SK-N-SH (cell line): ENCODE data around the gene SGCE. TPM values are rescaled to one million over a fixed set of nuclear protein-coding genes. Genes with fewer than 3 reads are reported as not detected.

Source experiments
- CTCF ChIA-PET: fragments of 300-600, 350-600 bp; formaldehyde crosslinking; extraction: SDS; loops from one replicate; lab custom pipeline; 2021; lab: Yijun Ruan, JAX
- POLR2A ChIA-PET: fragments of 350-600 bp; sonication (Branson Sonifier 250); formaldehyde crosslinking; extraction: SDS; loops from one replicate; lab custom pipeline; 2020; ENCODE audit warnings: antibody characterized with exemption, inconsistent platforms; lab: Yijun Ruan, JAX
- DNase-seq: peaks from one replicate; pipeline ENCODE4 v3.0.0; 2012
- H2AFZ ChIP-seq: fragments of 200-600 bp; sonication (generic); 2 replicates; pipeline ENCODE4 v1.8.1; 2016; ENCODE audit warnings: antibody characterized with exemption, mild to moderate bottlenecking, low read depth
- H3F3A ChIP-seq: fragments of 200-600 bp; sonication (generic); replicated peaks from 2 replicates; pipeline ENCODE3; 2016; ENCODE audit warnings: antibody characterized with exemption, mild to moderate bottlenecking; ENCODE audit not compliant: insufficient read depth
- H3K27ac ChIP-seq, 2 experiments: fragments of 200-500 bp in 1 of 2; fragments of 200-600 bp in 1 of 2; sonication (Bioruptor generic) in 1 of 2; sonication (generic), shearing (Covaris generic) in 1 of 2; 2 replicates each; pipeline versions ENCODE4 v1.5.1 to v1.6.1; 2014 to 2016; ENCODE audit warnings: low read depth in 2 of 2, inconsistent platforms in 1 of 2, low read length in 1 of 2, mild to moderate bottlenecking in 1 of 2, mixed read lengths in 1 of 2
- H3K27me3 ChIP-seq: fragments of 200-600 bp; sonication (generic), shearing (Covaris generic); 2 replicates; pipeline ENCODE4 v1.6.1; 2016; ENCODE audit warnings: mixed run types; ENCODE audit not compliant: insufficient read depth
- H3K36me3 ChIP-seq, 2 experiments: fragments of 200-500 bp in 1 of 2; fragments of 200-600 bp in 1 of 2; sonication (Bioruptor generic) in 1 of 2; sonication (generic) in 1 of 2; replicated peaks in 1 of 2; 2 replicates each; pipeline versions ENCODE3 to v1.5.1; 2014 to 2016; ENCODE audit warnings: low read length in 1 of 2, mild to moderate bottlenecking in 1 of 2; ENCODE audit not compliant: insufficient read depth in 2 of 2, control insufficient read depth in 1 of 2
- H3K4me1 ChIP-seq, 2 experiments: fragments of 200-500 bp in 1 of 2; fragments of 200-600 bp in 1 of 2; sonication (Bioruptor generic) in 1 of 2; sonication (generic), shearing (Covaris generic) in 1 of 2; 2 replicates each; pipeline versions ENCODE4 v1.5.1 to v1.6.1; 2014 to 2016; ENCODE audit warnings: low read depth in 1 of 2, low read length in 1 of 2, mixed run types in 1 of 2; ENCODE audit not compliant: insufficient read depth in 2 of 2, control insufficient read depth in 1 of 2
- H3K4me2 ChIP-seq: fragments of 200-600 bp; sonication (generic), shearing (Covaris generic); 2 replicates; pipeline ENCODE4 v1.6.1; 2017; ENCODE audit warnings: mixed run types
- H3K4me3 ChIP-seq, 2 experiments: fragments of 200-500 bp in 1 of 2; fragments of 200-600 bp in 1 of 2; sonication (Bioruptor generic) in 1 of 2; sonication (generic), shearing (Covaris generic) in 1 of 2; 2 replicates each; pipeline versions ENCODE4 v1.5.1 to v1.8.1; 2014 to 2016; ENCODE audit warnings: low read depth in 2 of 2, inconsistent platforms in 1 of 2, low read length in 1 of 2, mild to moderate bottlenecking in 1 of 2, mixed read lengths in 1 of 2, moderate library complexity in 1 of 2
- H3K79me2 ChIP-seq: fragments of 200-600 bp; sonication (generic); 2 replicates; pipeline ENCODE4 v1.8.1; 2017; ENCODE audit warnings: mild to moderate bottlenecking; ENCODE audit not compliant: insufficient read depth
- H3K9ac ChIP-seq: fragments of 200-600 bp; sonication (generic); 2 replicates; pipeline ENCODE4 v1.6.1; 2017; ENCODE audit warnings: mixed run types
- H3K9me2 ChIP-seq: fragments of 200-600 bp; sonication (generic); 2 replicates; pipeline ENCODE4 v1.6.1; 2017; ENCODE audit warnings: mixed run types
- H3K9me3 ChIP-seq: fragments of 200-600 bp; sonication (generic); 2 replicates; pipeline ENCODE4 v1.6.1; 2017; ENCODE audit warnings: mixed run types, mild to moderate bottlenecking, moderate library complexity
- H4K20me1 ChIP-seq: fragments of 200-600 bp; sonication (generic); 2 replicates; pipeline ENCODE4 v1.6.1; 2017; ENCODE audit warnings: mild to moderate bottlenecking, mixed run types; ENCODE audit not compliant: insufficient read depth
- CHD2 ChIP-seq: fragments of 150-350 bp; IDR thresholded peaks from 2 replicates; pipeline ENCODE4 v1.6.1; 2018; ENCODE audit warnings: low read length; ENCODE audit not compliant: partially characterized antibody
- ELF1 ChIP-seq: IDR thresholded peaks from 2 replicates; pipeline ENCODE4 v1.4.0; 2012
- FOSL2 ChIP-seq: IDR thresholded peaks from 2 replicates; pipeline ENCODE4 v1.4.0; 2012; ENCODE audit warnings: low read depth, mild to moderate bottlenecking, moderate library complexity, borderline replicate concordance
- FOXJ3 ChIP-seq: sonication (generic); formaldehyde crosslinking; IDR thresholded peaks from 2 replicates; pipeline ENCODE4 v1.5.1; 2020; ENCODE audit warnings: mild to moderate bottlenecking, missing genetic modification reagents
- FOXM1 ChIP-seq: IDR thresholded peaks from 2 replicates; pipeline ENCODE4 v1.4.0; 2012; ENCODE audit warnings: low read depth, mild to moderate bottlenecking
- GATA2 ChIP-seq: sonication (generic); formaldehyde crosslinking; IDR thresholded peaks from 2 replicates; pipeline ENCODE4 v1.5.0; 2020; ENCODE audit warnings: mild to moderate bottlenecking, missing genetic modification reagents
- MEF2A ChIP-seq: IDR thresholded peaks from 2 replicates; pipeline ENCODE4 v1.4.0; 2012; ENCODE audit warnings: low read depth, borderline replicate concordance
- MXI1 ChIP-seq: IDR thresholded peaks from 2 replicates; pipeline ENCODE4 v1.6.1; 2012; ENCODE audit warnings: mild to moderate bottlenecking, low read depth, low read length, improper control_type of control experiment
- NFIC ChIP-seq: IDR thresholded peaks from 2 replicates; pipeline ENCODE4 v1.4.0; 2012; ENCODE audit warnings: borderline replicate concordance
- POLR2AphosphoS5 ChIP-seq: IDR thresholded peaks from 2 replicates; pipeline ENCODE4 v1.6.1; 2012; ENCODE audit warnings: low read depth, low read length
- RCOR1 ChIP-seq: fragments of 150-350 bp; IDR thresholded peaks from 2 replicates; pipeline ENCODE4 v1.6.1; 2017; ENCODE audit warnings: antibody characterized with exemption, low read length
- RXRA ChIP-seq: IDR thresholded peaks from 2 replicates; pipeline ENCODE4 v1.4.0; 2012; ENCODE audit warnings: low read depth, mild to moderate bottlenecking, borderline replicate concordance
- SIN3A ChIP-seq: IDR thresholded peaks from 2 replicates; pipeline ENCODE4 v1.6.1; 2012; ENCODE audit warnings: low read depth, mild to moderate bottlenecking, low read length, moderate library complexity, borderline replicate concordance
- SMC3 ChIP-seq: IDR thresholded peaks from 2 replicates; pipeline ENCODE4 v1.6.1; 2012; ENCODE audit warnings: low read depth, low read length, improper control_type of control experiment
- TCF12 ChIP-seq: IDR thresholded peaks from 2 replicates; pipeline ENCODE4 v1.4.0; 2012
- TEAD4 ChIP-seq: IDR thresholded peaks from 2 replicates; pipeline ENCODE4 v1.4.0; 2012; ENCODE audit warnings: mild to moderate bottlenecking, borderline replicate concordance; ENCODE audit not compliant: insufficient read depth
- WGBS: methylation state at CpG from one replicate; pipeline ENCODE4 v1.1.6; 2017; ENCODE audit warnings: low lambda C conversion rate; 5-methylcytosine and 5-hydroxymethylcytosine counted together
- polyA plus RNA-seq, 3 experiments: library from polyadenylated mRNA; depleted of rRNA; stranded (reverse); fragments of >200 nt; gene quantifications; 2 replicates each; pipeline ENCODE4 v1.2.3, GENCODE V29; 2012
- TF ChIP-seq, protein P1 (sequence below): IDR thresholded peaks from 2 replicates; pipeline ENCODE4 v1.4.0; 2012; ENCODE audit warnings: low read depth, borderline replicate concordance
- TF ChIP-seq, protein P2 (sequence below): IDR thresholded peaks from 2 replicates; pipeline ENCODE4 v1.4.0; 2012; ENCODE audit warnings: low read depth
- TF ChIP-seq, protein P3 (sequence below): IDR thresholded peaks from 2 replicates; pipeline ENCODE4 v1.4.0; 2012; ENCODE audit warnings: low read depth, borderline replicate concordance
- TF ChIP-seq, protein P4 (sequence below): fragments of 200-600 bp; sonication (generic); IDR thresholded peaks from 2 replicates; pipeline ENCODE4 v1.6.1; 2017; ENCODE audit warnings: antibody characterized with exemption, mild to moderate bottlenecking, moderate library complexity
- TF ChIP-seq, protein P5 (sequence below): fragments of 150-350 bp; IDR thresholded peaks from 2 replicates; pipeline ENCODE4 v1.6.1; 2017; ENCODE audit warnings: antibody characterized with exemption, low read length, low read depth, borderline replicate concordance
- TF ChIP-seq, protein P6 (sequence below): IDR thresholded peaks from 2 replicates; pipeline ENCODE4 v1.6.1; 2012; ENCODE audit warnings: mild to moderate bottlenecking, low read depth, low read length, moderate library complexity
- TF ChIP-seq, protein P7 (sequence below): IDR thresholded peaks from 2 replicates; pipeline ENCODE4; 2012

Gene SGCE
- polyA plus RNA-seq, 1 of the 3 experiments (the other 2 are of a cell fraction) = 69.5 TPM

DNA sequence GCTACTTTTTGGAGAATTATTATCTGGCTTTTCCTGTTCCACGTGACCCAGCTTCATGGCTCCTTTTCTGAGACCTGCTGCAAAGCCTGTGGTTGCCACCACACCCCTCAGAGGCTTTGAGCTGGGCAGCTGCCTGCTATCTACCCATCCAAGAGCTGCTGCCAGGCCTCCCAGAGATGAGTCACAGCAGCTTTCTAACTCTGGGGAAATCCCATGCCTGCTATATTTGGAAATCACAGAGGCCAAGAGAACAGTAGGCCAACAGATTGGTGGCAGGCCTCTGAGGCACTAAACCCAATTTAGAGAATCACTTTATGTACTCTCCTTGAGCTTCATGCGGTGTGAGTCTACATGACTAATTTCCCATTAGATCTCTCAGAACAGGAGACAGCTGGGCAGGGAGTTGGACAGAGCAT lies 35.2 kb downstream of the SGCE start:
- Histone ChIP-seq H3K27ac (peak overlapping the region; percentile 69 to 72), H3K4me3 (no peak overlapping the region), H3F3A (peaks cover 21% of the 10 kb centered on the region), H3K9ac (no peak overlapping the region; the same call in 1 of the 2 replicates), H3K9me2 (no peaks in the 10 kb centered on the region), H3K4me2 (0 out of 2 replicates have a peak overlapping the region, but pooled peaks have one; percentile 0), H3K9me3 (no peaks in the 10 kb centered on the region), H3K36me3 (peaks cover 50 to 63% of the 10 kb centered on the region in 2 experiments), H4K20me1 (no peaks in the 10 kb centered on the region; the same call in 1 of the 2 replicates), H2AFZ (no peak overlapping the region), H3K27me3 (no peaks in the 10 kb centered on the region), H3K79me2 (no peaks in the 10 kb centered on the region), H3K4me1 (peaks cover 14 to 25% of the 10 kb centered on the region in 2 experiments)
- WGBS = 5% methylated on average over 2 of the region's 2 CpGs
- peak; percentile 33 for DNase-seq
- POLR2A ChIA-PET = no interaction called here
- CTCF ChIA-PET = interaction anchor here (0.8 to 1.7 kb wide), 5 partner anchors 9 to 172 kb away, joined by 3 to 5 read pairs (median 3); no protein-coding TSS in a partner anchor
- peak; percentile 72; the same call in 1 of the 2 replicates for TF ChIP-seq POLR2AphosphoS5
- peak; percentile 97 for TF ChIP-seq RXRA
- peak; percentile 98 for TF ChIP-seq TCF12
- TF ChIP-seq SIN3A = peak; percentile 88
- TF ChIP-seq, protein P1, sequence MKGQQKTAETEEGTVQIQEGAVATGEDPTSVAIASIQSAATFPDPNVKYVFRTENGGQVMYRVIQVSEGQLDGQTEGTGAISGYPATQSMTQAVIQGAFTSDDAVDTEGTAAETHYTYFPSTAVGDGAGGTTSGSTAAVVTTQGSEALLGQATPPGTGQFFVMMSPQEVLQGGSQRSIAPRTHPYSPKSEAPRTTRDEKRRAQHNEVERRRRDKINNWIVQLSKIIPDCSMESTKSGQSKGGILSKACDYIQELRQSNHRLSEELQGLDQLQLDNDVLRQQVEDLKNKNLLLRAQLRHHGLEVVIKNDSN = peak; percentile 76
- TF ChIP-seq TEAD4 = peak; percentile 89
- TF ChIP-seq, protein P2, sequence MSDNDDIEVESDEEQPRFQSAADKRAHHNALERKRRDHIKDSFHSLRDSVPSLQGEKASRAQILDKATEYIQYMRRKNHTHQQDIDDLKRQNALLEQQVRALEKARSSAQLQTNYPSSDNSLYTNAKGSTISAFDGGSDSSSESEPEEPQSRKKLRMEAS = peak; percentile 90
- peak; percentile 36; the same call in 1 of the 2 replicates for TF ChIP-seq MXI1
- TF ChIP-seq, protein P3, sequence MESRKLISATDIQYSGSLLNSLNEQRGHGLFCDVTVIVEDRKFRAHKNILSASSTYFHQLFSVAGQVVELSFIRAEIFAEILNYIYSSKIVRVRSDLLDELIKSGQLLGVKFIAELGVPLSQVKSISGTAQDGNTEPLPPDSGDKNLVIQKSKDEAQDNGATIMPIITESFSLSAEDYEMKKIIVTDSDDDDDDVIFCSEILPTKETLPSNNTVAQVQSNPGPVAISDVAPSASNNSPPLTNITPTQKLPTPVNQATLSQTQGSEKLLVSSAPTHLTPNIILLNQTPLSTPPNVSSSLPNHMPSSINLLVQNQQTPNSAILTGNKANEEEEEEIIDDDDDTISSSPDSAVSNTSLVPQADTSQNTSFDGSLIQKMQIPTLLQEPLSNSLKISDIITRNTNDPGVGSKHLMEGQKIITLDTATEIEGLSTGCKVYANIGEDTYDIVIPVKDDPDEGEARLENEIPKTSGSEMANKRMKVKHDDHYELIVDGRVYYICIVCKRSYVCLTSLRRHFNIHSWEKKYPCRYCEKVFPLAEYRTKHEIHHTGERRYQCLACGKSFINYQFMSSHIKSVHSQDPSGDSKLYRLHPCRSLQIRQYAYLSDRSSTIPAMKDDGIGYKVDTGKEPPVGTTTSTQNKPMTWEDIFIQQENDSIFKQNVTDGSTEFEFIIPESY = peak; percentile 76
- TF ChIP-seq, protein P4, sequence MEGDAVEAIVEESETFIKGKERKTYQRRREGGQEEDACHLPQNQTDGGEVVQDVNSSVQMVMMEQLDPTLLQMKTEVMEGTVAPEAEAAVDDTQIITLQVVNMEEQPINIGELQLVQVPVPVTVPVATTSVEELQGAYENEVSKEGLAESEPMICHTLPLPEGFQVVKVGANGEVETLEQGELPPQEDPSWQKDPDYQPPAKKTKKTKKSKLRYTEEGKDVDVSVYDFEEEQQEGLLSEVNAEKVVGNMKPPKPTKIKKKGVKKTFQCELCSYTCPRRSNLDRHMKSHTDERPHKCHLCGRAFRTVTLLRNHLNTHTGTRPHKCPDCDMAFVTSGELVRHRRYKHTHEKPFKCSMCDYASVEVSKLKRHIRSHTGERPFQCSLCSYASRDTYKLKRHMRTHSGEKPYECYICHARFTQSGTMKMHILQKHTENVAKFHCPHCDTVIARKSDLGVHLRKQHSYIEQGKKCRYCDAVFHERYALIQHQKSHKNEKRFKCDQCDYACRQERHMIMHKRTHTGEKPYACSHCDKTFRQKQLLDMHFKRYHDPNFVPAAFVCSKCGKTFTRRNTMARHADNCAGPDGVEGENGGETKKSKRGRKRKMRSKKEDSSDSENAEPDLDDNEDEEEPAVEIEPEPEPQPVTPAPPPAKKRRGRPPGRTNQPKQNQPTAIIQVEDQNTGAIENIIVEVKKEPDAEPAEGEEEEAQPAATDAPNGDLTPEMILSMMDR = no peak
- TF ChIP-seq RCOR1 = peak; percentile 67; the same call in 1 of the 2 replicates
- peak; percentile 55; the same call in 1 of the 2 replicates for TF ChIP-seq FOXM1
- TF ChIP-seq CHD2 = no peak
- TF ChIP-seq, protein P5, sequence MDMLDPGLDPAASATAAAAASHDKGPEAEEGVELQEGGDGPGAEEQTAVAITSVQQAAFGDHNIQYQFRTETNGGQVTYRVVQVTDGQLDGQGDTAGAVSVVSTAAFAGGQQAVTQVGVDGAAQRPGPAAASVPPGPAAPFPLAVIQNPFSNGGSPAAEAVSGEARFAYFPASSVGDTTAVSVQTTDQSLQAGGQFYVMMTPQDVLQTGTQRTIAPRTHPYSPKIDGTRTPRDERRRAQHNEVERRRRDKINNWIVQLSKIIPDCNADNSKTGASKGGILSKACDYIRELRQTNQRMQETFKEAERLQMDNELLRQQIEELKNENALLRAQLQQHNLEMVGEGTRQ = no peak; the same call in 1 of the 2 replicates
- TF ChIP-seq FOXJ3 (CRISPR knock-in tag) = no peak
- peak; percentile 50; the same call in 1 of the 2 replicates for TF ChIP-seq ELF1
- TF ChIP-seq NFIC = peak; percentile 97
- TF ChIP-seq, protein P6, sequence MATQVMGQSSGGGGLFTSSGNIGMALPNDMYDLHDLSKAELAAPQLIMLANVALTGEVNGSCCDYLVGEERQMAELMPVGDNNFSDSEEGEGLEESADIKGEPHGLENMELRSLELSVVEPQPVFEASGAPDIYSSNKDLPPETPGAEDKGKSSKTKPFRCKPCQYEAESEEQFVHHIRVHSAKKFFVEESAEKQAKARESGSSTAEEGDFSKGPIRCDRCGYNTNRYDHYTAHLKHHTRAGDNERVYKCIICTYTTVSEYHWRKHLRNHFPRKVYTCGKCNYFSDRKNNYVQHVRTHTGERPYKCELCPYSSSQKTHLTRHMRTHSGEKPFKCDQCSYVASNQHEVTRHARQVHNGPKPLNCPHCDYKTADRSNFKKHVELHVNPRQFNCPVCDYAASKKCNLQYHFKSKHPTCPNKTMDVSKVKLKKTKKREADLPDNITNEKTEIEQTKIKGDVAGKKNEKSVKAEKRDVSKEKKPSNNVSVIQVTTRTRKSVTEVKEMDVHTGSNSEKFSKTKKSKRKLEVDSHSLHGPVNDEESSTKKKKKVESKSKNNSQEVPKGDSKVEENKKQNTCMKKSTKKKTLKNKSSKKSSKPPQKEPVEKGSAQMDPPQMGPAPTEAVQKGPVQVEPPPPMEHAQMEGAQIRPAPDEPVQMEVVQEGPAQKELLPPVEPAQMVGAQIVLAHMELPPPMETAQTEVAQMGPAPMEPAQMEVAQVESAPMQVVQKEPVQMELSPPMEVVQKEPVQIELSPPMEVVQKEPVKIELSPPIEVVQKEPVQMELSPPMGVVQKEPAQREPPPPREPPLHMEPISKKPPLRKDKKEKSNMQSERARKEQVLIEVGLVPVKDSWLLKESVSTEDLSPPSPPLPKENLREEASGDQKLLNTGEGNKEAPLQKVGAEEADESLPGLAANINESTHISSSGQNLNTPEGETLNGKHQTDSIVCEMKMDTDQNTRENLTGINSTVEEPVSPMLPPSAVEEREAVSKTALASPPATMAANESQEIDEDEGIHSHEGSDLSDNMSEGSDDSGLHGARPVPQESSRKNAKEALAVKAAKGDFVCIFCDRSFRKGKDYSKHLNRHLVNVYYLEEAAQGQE = peak; percentile 61; the same call in 1 of the 2 replicates
- peak; percentile 100 for TF ChIP-seq MEF2A
- TF ChIP-seq SMC3 = peak; percentile 22; the same call in 1 of the 2 replicates
- TF ChIP-seq FOSL2 = peak; percentile 99
- TF ChIP-seq, protein P7, sequence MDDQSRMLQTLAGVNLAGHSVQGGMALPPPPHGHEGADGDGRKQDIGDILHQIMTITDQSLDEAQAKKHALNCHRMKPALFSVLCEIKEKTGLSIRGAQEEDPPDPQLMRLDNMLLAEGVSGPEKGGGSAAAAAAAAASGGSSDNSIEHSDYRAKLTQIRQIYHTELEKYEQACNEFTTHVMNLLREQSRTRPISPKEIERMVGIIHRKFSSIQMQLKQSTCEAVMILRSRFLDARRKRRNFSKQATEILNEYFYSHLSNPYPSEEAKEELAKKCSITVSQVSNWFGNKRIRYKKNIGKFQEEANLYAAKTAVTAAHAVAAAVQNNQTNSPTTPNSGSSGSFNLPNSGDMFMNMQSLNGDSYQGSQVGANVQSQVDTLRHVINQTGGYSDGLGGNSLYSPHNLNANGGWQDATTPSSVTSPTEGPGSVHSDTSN = peak; percentile 81
- TF ChIP-seq GATA2 = no peak; the same call in 1 of the 2 replicates
